Esophagus muscularis mucosa (tissue), 4 donors: ENCODE data around the gene MAPK8. TPM values are rescaled to one million over a fixed set of nuclear protein-coding genes. Genes with fewer than 3 reads are reported as not detected.
A peak's percentile ranks its signal among the peaks of the same experiment; 100 is the strongest.
"Not testable (repeated sequence)": the region's sequence is repeated elsewhere in the genome, so short reads cannot be mapped to it uniquely, and the experiment has no call there.

Experiments
- DNase-seq: peaks from one replicate; pipeline ENCODE4 v3.0.0-alpha.2; 2017; ENCODE audit errors: extremely low spot score
- H3K27ac ChIP-seq, 4 donors: fragments of 200-600 bp; sonication (generic); replicated peaks in 1 of 4; 1 replicate in 3 of 4; 2 replicates in 1 of 4; pipeline ENCODE4 v1.5.1; 2016 to 2019; ENCODE audit warnings: mild to moderate bottlenecking in 1 of 4
- H3K27me3 ChIP-seq, 4 donors: fragments of 200-600 bp; sonication (generic); one replicate each; pipeline versions ENCODE4 v1.5.1 to v1.6.0; 2016 to 2019
- H3K36me3 ChIP-seq, 4 donors: fragments of 200-600 bp; sonication (generic); one replicate each; pipeline ENCODE4 v1.5.1; 2016 to 2019
- H3K4me1 ChIP-seq, 4 donors: fragments of 200-600 bp; sonication (generic); one replicate each; pipeline ENCODE4 v1.5.1; 2016 to 2019
- H3K4me3 ChIP-seq, 4 donors: fragments of 200-600 bp; sonication (generic); 1 replicate in 2 of 4; 2 replicates in 2 of 4; pipeline ENCODE4 v1.5.1; 2016 to 2019; ENCODE audit warnings: mild to moderate bottlenecking in 4 of 4, moderate library complexity in 1 of 4
- H3K9me3 ChIP-seq, 4 donors: fragments of 200-600 bp; sonication (generic); 1 replicate in 3 of 4; 2 replicates in 1 of 4; pipeline ENCODE4 v1.5.1; 2016 to 2019
- EP300 ChIP-seq: sonication (generic); formaldehyde crosslinking; IDR thresholded peaks from one replicate; pipeline ENCODE4 v1.6.1; 2017; ENCODE audit warnings: antibody characterized with exemption
- POLR2A ChIP-seq: fragments of 450-650 bp; IDR thresholded peaks from one replicate; pipeline ENCODE4 v1.6.1; 2017; ENCODE audit warnings: antibody characterized with exemption, moderate library complexity, mild to moderate bottlenecking, low read depth
- POLR2AphosphoS5 ChIP-seq, 2 donors: sonication (generic); formaldehyde crosslinking; IDR thresholded peaks; one replicate each; pipeline ENCODE4 v1.6.1; 2017; ENCODE audit warnings: antibody characterized with exemption in 2 of 2
- WGBS: methylation state at CpG from one replicate; pipeline ENCODE4 v1.1.5; 2018; 5-methylcytosine and 5-hydroxymethylcytosine counted together
- intact Hi-C: fragments of 100-400 bp; cut with DNase I; formaldehyde crosslinking; loops from one replicate; pipeline ENCODE4 v1.15.1; 2023
- total RNA-seq, 4 donors: library from RNA; depleted of rRNA; stranded (reverse); fragments of >200 nt; gene quantifications; one replicate each; pipeline versions ENCODE4 v1.1.0 to v1.2.1, GENCODE V29; 2016
- TF ChIP-seq, protein P1 (sequence below), 3 experiments: fragments of 200-600 bp in 2 of 3; fragments of 450-650 bp in 1 of 3; sonication (generic) in 2 of 3; IDR thresholded peaks; one replicate each; pipeline ENCODE4 v1.5.1; 2017 to 2019; ENCODE audit warnings: antibody characterized with exemption in 3 of 3, mild to moderate bottlenecking in 2 of 3, moderate library complexity in 1 of 3

The MAPK8 gene
- total RNA-seq, 4 donors from 2014 or later = 26.8 to 50.0 (median 33.1) TPM

DNA sequence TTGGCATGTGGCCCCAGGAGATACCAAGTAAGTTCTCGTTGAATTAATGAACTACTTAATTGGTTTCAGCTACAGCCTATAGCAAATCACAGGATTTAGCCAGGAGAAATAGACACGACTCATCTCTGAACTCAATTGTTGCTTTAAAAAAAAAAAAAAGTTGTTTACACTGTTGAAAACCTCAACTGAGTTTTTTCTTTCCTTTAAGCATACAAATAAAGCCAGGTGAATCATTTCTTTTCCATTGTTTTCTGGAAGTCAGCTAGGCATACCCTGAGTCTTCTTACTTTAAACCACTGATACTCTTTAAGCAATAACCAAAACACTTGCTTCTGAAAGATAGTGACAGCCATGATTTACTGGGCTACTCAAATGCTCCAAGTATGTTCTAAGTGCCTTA, 32.7 kb upstream of the MAPK8 start:
- H3K4me3 ChIP-seq = no peak overlapping the region
- H3K27me3 ChIP-seq = no peaks in the 10 kb centered on the region
- H3K36me3 ChIP-seq = no peaks in the 10 kb centered on the region
- no peak overlapping the region for H3K27ac ChIP-seq
- no peaks in the 10 kb centered on the region for H3K9me3 ChIP-seq
- DNase-seq = no peak
- WGBS = 93% methylated on average over 2 of the region's 2 CpGs
- TF ChIP-seq EP300 (no peak), POLR2AphosphoS5 (IDR thresholded peaks at IDR 0.05) (no peak), POLR2A (no peak)
- TF ChIP-seq, protein P1, sequence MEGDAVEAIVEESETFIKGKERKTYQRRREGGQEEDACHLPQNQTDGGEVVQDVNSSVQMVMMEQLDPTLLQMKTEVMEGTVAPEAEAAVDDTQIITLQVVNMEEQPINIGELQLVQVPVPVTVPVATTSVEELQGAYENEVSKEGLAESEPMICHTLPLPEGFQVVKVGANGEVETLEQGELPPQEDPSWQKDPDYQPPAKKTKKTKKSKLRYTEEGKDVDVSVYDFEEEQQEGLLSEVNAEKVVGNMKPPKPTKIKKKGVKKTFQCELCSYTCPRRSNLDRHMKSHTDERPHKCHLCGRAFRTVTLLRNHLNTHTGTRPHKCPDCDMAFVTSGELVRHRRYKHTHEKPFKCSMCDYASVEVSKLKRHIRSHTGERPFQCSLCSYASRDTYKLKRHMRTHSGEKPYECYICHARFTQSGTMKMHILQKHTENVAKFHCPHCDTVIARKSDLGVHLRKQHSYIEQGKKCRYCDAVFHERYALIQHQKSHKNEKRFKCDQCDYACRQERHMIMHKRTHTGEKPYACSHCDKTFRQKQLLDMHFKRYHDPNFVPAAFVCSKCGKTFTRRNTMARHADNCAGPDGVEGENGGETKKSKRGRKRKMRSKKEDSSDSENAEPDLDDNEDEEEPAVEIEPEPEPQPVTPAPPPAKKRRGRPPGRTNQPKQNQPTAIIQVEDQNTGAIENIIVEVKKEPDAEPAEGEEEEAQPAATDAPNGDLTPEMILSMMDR (IDR thresholded peaks at IDR 0.05) = no peak
- H3K4me1 ChIP-seq = no peaks in the 10 kb centered on the region
- intact Hi-C loops = no loop called here

DNA sequence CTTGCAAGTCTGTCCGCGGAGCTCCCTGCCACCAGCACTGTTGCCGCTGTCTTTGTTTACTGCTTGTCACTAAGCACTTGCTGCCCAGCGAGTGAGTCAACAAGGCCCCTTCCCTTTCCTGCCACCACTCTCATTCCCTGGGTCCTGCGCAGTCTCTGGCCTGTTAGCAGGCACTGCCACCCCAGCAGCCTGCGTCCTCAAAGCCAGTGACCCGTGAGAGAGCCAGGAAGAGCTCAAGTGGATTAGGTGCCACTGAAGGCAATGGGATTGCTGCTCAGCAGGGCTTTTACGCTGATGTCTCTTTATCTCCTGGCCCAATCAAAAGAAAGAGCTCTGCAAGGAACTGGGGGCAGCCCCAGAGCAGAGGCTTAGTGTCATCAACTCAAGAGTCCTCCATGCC, 31.8 kb upstream of the MAPK8 start, which contains the start of gene FRMPD2:
FRMPD2 (minus strand) TSS at position 61 of the 400 bp plus-strand sequence. CDS start 129 bp downstream, outside the sequence.
- Histone ChIP-seq H3K27me3 (no peaks in the 10 kb centered on the region), H3K4me3 (no peak within 1 kb of the TSS), H3K4me1 (no peaks in the 10 kb centered on the region), H3K27ac (no peak within 1 kb of the TSS), H3K36me3 (no peaks in the 10 kb centered on the region), H3K9me3 (no peaks in the 10 kb centered on the region)
- TF ChIP-seq POLR2AphosphoS5 (IDR thresholded peaks at IDR 0.05) = no peak
- no peak for TF ChIP-seq POLR2A
- TF ChIP-seq EP300 = no peak
- TF ChIP-seq, protein P1 (IDR thresholded peaks at IDR 0.05) = no peak
- intact Hi-C loops = no loop called here
- WGBS = 82% methylated on average over 8 of the region's 8 CpGs
- peak; percentile 89 for DNase-seq

DNA sequence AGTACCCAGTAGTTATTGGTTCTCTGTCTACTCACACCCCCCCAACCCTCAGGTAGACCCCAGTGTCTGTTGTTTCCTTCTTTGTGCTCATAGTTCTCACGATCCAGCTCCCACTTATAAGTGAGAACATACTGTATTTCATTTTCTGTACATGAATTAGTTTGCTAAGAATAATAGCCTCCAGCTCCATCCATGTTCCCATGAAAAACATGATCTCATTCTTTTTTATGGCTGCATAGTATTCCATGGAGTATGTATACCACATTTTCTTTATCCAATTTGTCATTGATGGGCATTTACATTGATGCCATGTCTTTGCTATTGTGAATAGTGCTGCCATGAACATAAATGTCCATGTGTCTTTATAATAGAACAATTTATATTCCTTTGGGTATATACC, 29.4 kb upstream of the MAPK8 start:
- H3K9me3 ChIP-seq = no peaks in the 10 kb centered on the region
- WGBS = 92% methylated on average over 1 of the region's 1 CpG
- H3K27me3 ChIP-seq = no peaks in the 10 kb centered on the region
- TF ChIP-seq, protein P1 (IDR thresholded peaks at IDR 0.05) = no peak
- TF ChIP-seq POLR2AphosphoS5 (IDR thresholded peaks at IDR 0.05) (no peak), EP300 (no peak), POLR2A (no peak)
- intact Hi-C loops = no loop called here
- H3K27ac ChIP-seq = no peak overlapping the region
- no peak overlapping the region for H3K4me3 ChIP-seq
- no peaks in the 10 kb centered on the region for H3K36me3 ChIP-seq
- no peaks in the 10 kb centered on the region for H3K4me1 ChIP-seq
- DNase-seq = no peak

DNA sequence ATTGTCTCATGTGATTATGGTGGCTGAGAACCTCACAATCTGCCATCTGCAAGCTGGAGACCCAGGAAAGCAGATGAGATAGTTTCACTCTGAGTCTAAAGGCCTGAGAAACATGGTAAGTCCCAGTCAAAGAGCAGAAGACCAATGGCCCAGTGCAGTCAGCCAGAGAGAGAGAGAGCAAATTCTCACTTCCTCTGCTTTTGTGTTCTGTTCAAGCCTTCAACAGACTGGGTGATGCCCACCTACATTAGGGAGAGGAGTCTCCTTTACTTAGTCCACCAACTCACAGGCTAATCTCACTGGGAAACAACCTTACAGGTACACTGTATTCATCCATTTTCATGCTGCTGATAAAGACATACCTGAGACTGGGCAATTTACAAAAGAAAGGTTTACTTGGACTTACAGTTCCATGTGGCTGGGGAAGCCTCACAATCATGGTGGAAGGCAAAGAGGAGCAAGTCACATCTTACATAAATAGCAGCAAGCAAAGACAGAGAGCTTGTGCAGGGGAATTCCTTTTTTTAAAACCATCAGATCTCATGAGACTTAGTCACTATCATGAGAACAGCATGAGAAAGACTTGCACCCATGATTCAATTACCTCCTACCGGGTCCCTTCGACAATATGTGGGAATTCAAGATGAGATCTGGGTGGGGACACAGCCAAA, 27.3 kb upstream of the MAPK8 start:
- H3K27ac ChIP-seq = no peak overlapping the region
- H3K4me1 ChIP-seq = no peaks in the 10 kb centered on the region
- peak; percentile 42 for DNase-seq
- H3K9me3 ChIP-seq = peaks cover 0 to 7% (median 2%) of the 10 kb centered on the region in 4 donors
- intact Hi-C loops = no loop called here
- no peaks in the 10 kb centered on the region for H3K36me3 ChIP-seq
- no peak for TF ChIP-seq POLR2A
- no peak for TF ChIP-seq EP300
- TF ChIP-seq, protein P1 (IDR thresholded peaks at IDR 0.05) = no peak
- TF ChIP-seq POLR2AphosphoS5 (IDR thresholded peaks at IDR 0.05) = no peak
- no peak overlapping the region for H3K4me3 ChIP-seq
- H3K27me3 ChIP-seq = no peaks in the 10 kb centered on the region
- 85% methylated on average over 2 of the region's 2 CpGs for WGBS

DNA sequence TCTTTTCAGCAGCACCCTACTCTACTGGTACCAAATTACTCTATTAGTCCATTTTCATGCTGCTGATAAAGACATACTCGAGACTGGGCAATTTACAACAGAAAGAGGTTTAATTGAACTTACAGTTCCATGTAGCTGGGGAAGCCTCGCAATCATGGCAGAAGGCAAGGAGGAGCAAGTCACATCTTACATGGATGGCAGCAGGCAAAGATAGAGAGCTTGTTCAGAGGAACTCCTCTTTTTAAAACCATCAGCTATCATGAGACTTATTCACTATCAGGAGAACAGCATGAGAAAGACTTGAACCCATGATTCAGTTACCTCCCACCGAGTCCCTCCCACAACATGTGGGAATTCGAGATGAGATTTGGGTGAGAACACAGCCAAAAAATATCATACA, 24.8 kb upstream of the MAPK8 start:
- H3K36me3 ChIP-seq, H3K4me1 ChIP-seq, H3K27ac ChIP-seq, DNase-seq, H3K27me3 ChIP-seq, H3K4me3 ChIP-seq, intact Hi-C loops: not testable (repeated sequence)
- peaks cover 0 to 10% (median 3%) of the 10 kb centered on the region in 4 donors for H3K9me3 ChIP-seq
- WGBS = 75% methylated on average over 4 of the region's 4 CpGs
